B cell (primary cell): ENCODE data around the gene CRTC1. TPM values are rescaled to one million over a fixed set of nuclear protein-coding genes. Genes with fewer than 3 reads are reported as not detected.

Experiments
- ATAC-seq: fragments of 200-7000 bp; cut with Tn5 transposase; one replicate; pipeline ENCODE4 v1.10.0; 2021; ENCODE audit warnings: low read depth, mild to moderate bottlenecking, moderate number of reproducible peaks, moderate library complexity
- CTCF ChIA-PET: fragments of 350-600 bp; sonication (Branson Sonifier 250); formaldehyde crosslinking; loops from one replicate; lab custom pipeline; 2021; ENCODE audit warnings: antibody characterized with exemption, inconsistent platforms; lab: Charles Lee
- POLR2A ChIA-PET: fragments of 350-600 bp; sonication (Branson Sonifier 250); formaldehyde crosslinking; loops from one replicate; lab custom pipeline; 2021; ENCODE audit warnings: antibody characterized with exemption; lab: Charles Lee
- DNase-seq: peaks from one replicate; pipeline ENCODE4 v3.0.0; 2013
- H2AFZ ChIP-seq: 2 replicates; pipeline ENCODE4 v1.6.1; 2012; ENCODE audit warnings: mild to moderate bottlenecking, low read depth, low read length; ENCODE audit not compliant: insufficient read depth, poor library complexity, severe bottlenecking
- H3K27ac ChIP-seq, 2 donors: 1 replicate in 1 of 2; 2 replicates in 1 of 2; pipeline ENCODE4 v1.5.1; 2012 to 2013; ENCODE audit warnings: low read length in 2 of 2, mild to moderate bottlenecking in 2 of 2, moderate library complexity in 1 of 2
- H3K27me3 ChIP-seq, 4 experiments: fragments of 200-600 bp in 1 of 4; sonication (generic) in 1 of 4; replicated peaks in 1 of 4; 1 replicate in 2 of 4; 2 replicates in 2 of 4; pipeline versions ENCODE4 v1.6.1 to v1.7.0; 2013 to 2016; ENCODE audit warnings: low read length in 3 of 4, mild to moderate bottlenecking in 2 of 4, mixed read lengths in 1 of 4, moderate library complexity in 1 of 4; ENCODE audit not compliant: insufficient read depth in 4 of 4, control insufficient read depth in 3 of 4; ENCODE audit errors: control extremely low read depth in 1 of 4
- H3K36me3 ChIP-seq, 2 experiments: replicated peaks in 1 of 2; 1 replicate in 1 of 2; 2 replicates in 1 of 2; pipeline versions ENCODE4 v1.6.1 to v1.7.1; 2013; ENCODE audit warnings: low read length in 1 of 2; ENCODE audit not compliant: insufficient read depth in 2 of 2, control insufficient read depth in 1 of 2; ENCODE audit errors: control extremely low read depth in 1 of 2, extremely low read depth in 1 of 2
- H3K4me1 ChIP-seq, 2 donors: fragments of 200-600 bp in 1 of 2; sonication (generic) in 1 of 2; 1 replicate in 1 of 2; 2 replicates in 1 of 2; pipeline versions ENCODE4 v1.5.1 to v1.6.1; 2013 to 2017; ENCODE audit warnings: low read length in 2 of 2; ENCODE audit not compliant: control insufficient read depth in 2 of 2, insufficient read depth in 2 of 2
- H3K4me2 ChIP-seq: replicated peaks from 2 replicates; pipeline ENCODE3; 2012; ENCODE audit warnings: mild to moderate bottlenecking, low read depth, low read length; ENCODE audit not compliant: poor library complexity, severe bottlenecking
- H3K4me3 ChIP-seq, 5 experiments: fragments of 200-600 bp in 1 of 5; sonication (generic) in 1 of 5; 1 replicate in 3 of 5; 2 replicates in 2 of 5; pipeline versions ENCODE4 v1.5.1 to v1.7.0; 2011 to 2016; ENCODE audit warnings: low read length in 4 of 5, mild to moderate bottlenecking in 4 of 5, low read depth in 2 of 5, control low read depth in 1 of 5, moderate library complexity in 1 of 5; ENCODE audit not compliant: insufficient read depth in 1 of 5; ENCODE audit errors: control extremely low read depth in 1 of 5, extremely low read depth in 1 of 5
- H3K79me2 ChIP-seq: fragments of 200-600 bp; sonication (generic); one replicate; pipeline ENCODE4 v1.6.0; 2016; ENCODE audit warnings: low read length; ENCODE audit not compliant: control insufficient read depth, insufficient read depth
- H3K9ac ChIP-seq: fragments of 200-600 bp; sonication (generic); 2 replicates; pipeline ENCODE4 v1.6.1; 2017; ENCODE audit warnings: mild to moderate bottlenecking, low read length, moderate library complexity
- H3K9me3 ChIP-seq, 3 donors: one replicate each; pipeline versions ENCODE4 v1.6.1 to v1.7.1; 2013; ENCODE audit warnings: low read length in 2 of 3; ENCODE audit not compliant: control insufficient read depth in 2 of 3, insufficient read depth in 1 of 3; ENCODE audit errors: control extremely low read depth in 1 of 3
- H4K20me1 ChIP-seq: 2 replicates; pipeline ENCODE4 v1.6.0; 2012; ENCODE audit warnings: mild to moderate bottlenecking, low read length; ENCODE audit not compliant: insufficient read depth, control insufficient read depth, poor library complexity, severe bottlenecking
- H3K27ac Mint-ChIP-seq: one replicate; pipeline ENCODE4 v1.8.0; 2021; ENCODE audit warnings: mixed read lengths
- H3K27me3 Mint-ChIP-seq: one replicate; pipeline ENCODE4 v1.8.0; 2021; ENCODE audit warnings: mixed read lengths
- H3K4me1 Mint-ChIP-seq: one replicate; pipeline ENCODE4 v1.8.0; 2021; ENCODE audit warnings: mixed read lengths
- H3K4me3 Mint-ChIP-seq: one replicate; pipeline ENCODE4 v1.8.0; 2021; ENCODE audit warnings: mixed read lengths
- H3K9me3 Mint-ChIP-seq: one replicate; pipeline ENCODE4 v1.8.0; 2022; ENCODE audit warnings: mixed read lengths; ENCODE audit not compliant: insufficient read depth
- CTCF ChIP-seq: fragments of 200-600 bp; IDR thresholded peaks from one replicate; pipeline ENCODE4 v1.8.0; 2022; ENCODE audit warnings: antibody characterized with exemption, mild to moderate bottlenecking
- EZH2 ChIP-seq: IDR thresholded peaks from 2 replicates; pipeline ENCODE4 v1.6.1; 2012; ENCODE audit warnings: borderline replicate concordance, low read depth, mild to moderate bottlenecking, moderate library complexity, low read length; ENCODE audit not compliant: insufficient read depth, poor library complexity, severe bottlenecking
- WGBS: methylation state at CpG from one replicate; pipeline ENCODE4 v1.1.5; 2013; ENCODE audit warnings: missing lambda C conversion rate; ENCODE audit not compliant: insufficient coverage; 5-methylcytosine and 5-hydroxymethylcytosine counted together
- intact Hi-C: fragments of 100-400 bp; cut with micrococcal nuclease; formaldehyde crosslinking; loops from one replicate; pipeline ENCODE4 v1.10.0; 2022
- polyA plus RNA-seq: library from polyadenylated mRNA; depleted of rRNA; stranded (reverse); fragments of >200 nt; gene quantifications from 2 replicates; pipeline ENCODE4 v1.2.3, GENCODE V29; 2012
- total RNA-seq, 2 donors: library from RNA; stranded (reverse); fragments of 120-200 nt in 1 of 2; gene quantifications; 1 replicate in 1 of 2; 2 replicates in 1 of 2; pipeline versions ENCODE4 v1.2.3 to v1.2.4, GENCODE V29; 2013 to 2022

CRTC1 gene
- total and polyA plus RNA-seq, 2 donors (not counting 1 experiment from before 2014, with no cell fraction given): 15.9 to 30.1 TPM

- CTCF ChIA-PET: no interaction called here
- H3K4me1 Mint-ChIP-seq: peaks cover 36% of the 10 kb centered on the region
- Histone ChIP-seq H3K79me2 (peaks cover 44% of the 10 kb centered on the region), H3K9me3 (no peaks in the 10 kb centered on the region), H3K36me3 (no peaks in the 10 kb centered on the region), H3K9ac (no peak overlapping the region), H3K4me3 (no peak overlapping the region), H3K4me2 (no peak overlapping the region), H4K20me1 (peaks cover 42% of the 10 kb centered on the region), H3K27me3 (no peaks in the 10 kb centered on the region), H2AFZ (no peak overlapping the region), H3K27ac (no peak overlapping the region), H3K4me1 (peaks cover 16 to 19% of the 10 kb centered on the region in 2 donors)
- no peak for ATAC-seq
- POLR2A ChIA-PET: no interaction called here
- TF ChIP-seq CTCF (no peak), EZH2 (no peak)
- WGBS: 100% methylated on average over 1 of the region's 1 CpG
- H3K27me3 Mint-ChIP-seq: no peaks in the 10 kb centered on the region
- no peak overlapping the region for H3K27ac Mint-ChIP-seq
- H3K9me3 Mint-ChIP-seq: no peaks in the 10 kb centered on the region
- intact Hi-C loops: no loop called here
- no peak for DNase-seq
- H3K4me3 Mint-ChIP-seq: no peak overlapping the region
Measured at GRCh38 chr19:18653853-18654252, 29.6 kb upstream of the CRTC1 start.

- no peak overlapping the region for H3K4me3 Mint-ChIP-seq
- POLR2A ChIA-PET: no interaction called here
- WGBS: 96% methylated on average over 7 of the region's 7 CpGs
Measured at GRCh38 chr19:18654469-18654868, 29.0 kb upstream of the CRTC1 start.

More at GRCh38 chr19:18654469-18654868, 29.0 kb upstream of the CRTC1 start:
- peaks cover 36% of the 10 kb centered on the region for H3K4me1 Mint-ChIP-seq
- Histone ChIP-seq H3K36me3 (no peaks in the 10 kb centered on the region), H3K4me3 (no peak overlapping the region), H3K9me3 (no peaks in the 10 kb centered on the region), H3K27me3 (no peaks in the 10 kb centered on the region), H3K4me2 (no peak overlapping the region), H3K9ac (no peak overlapping the region), H3K27ac (no peak overlapping the region), H2AFZ (no peak overlapping the region), H3K79me2 (peaks cover 43% of the 10 kb centered on the region), H4K20me1 (peaks cover 36% of the 10 kb centered on the region), H3K4me1 (peaks cover 16 to 19% of the 10 kb centered on the region in 2 donors)
- no peaks in the 10 kb centered on the region for H3K9me3 Mint-ChIP-seq
- CTCF ChIA-PET: no interaction called here
- intact Hi-C loops: no loop called here
- no peaks in the 10 kb centered on the region for H3K27me3 Mint-ChIP-seq
- ATAC-seq (no peak), DNase-seq (no peak)
- no peak overlapping the region for H3K27ac Mint-ChIP-seq
- TF ChIP-seq EZH2 (no peak), CTCF (no peak)
